ENCODE results near the gene CAMK2A. TPM values are rescaled to one million over a fixed set of nuclear protein-coding genes. Genes with fewer than 3 reads are reported as not detected.
"Not testable (repeated sequence)": the region's sequence is repeated elsewhere in the genome, so short reads cannot be mapped to it uniquely, and the experiment has no call there.

Gene CAMK2A
- total and polyA plus RNA-seq, 2 experiments from 2014 or later, result 0.43 TPM; not detected in 1

DNA sequence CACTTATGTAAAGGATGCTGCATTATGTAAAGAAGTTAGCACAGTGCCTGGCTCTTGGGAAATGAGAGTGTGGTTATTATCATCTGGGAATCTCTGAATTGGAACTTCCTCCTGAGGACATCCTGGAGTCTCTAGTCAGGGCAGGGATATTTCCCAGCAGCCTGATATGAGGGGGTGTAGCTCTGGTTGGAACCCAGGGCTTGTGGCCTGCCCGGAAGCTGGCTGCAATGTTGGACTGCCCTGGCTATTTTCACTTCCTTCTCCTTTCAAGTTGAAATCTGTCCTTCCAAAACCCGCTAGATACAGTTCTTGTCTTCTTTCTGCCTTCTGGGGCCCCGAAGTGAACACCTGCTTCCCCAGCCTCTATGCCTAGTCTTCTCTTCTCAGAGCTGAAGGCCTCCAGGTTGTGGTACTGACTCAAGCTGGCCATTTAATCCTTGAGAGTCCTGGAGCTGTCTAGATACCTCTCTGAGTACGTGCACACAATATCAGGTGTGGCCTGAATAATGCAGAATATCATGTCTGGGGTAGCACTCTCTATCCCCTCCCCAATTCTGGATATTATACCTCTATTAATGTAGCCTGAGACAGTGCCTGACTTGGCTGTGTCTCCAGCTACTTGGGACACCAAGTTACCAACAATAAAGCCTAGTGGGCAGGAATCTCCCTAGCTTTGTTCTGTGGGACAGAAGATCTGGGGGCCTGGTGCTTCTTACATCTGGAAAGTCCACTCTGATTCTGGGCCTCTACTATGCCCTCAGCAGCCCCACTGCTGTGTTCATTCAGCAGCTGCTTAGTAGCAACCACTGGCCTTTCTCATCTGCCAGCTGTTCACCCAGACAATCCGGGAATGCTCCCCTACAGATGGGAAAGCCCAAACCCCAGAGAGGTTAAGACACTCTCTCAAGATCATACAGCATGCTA, 54.7 kb downstream of the CAMK2A start:
- TF ChIP-seq EZH2phosphoT487 (IDR thresholded peaks at IDR 0.05; ENCODE audit: insufficient read depth, low read depth), result no peak
- WGBS, 2 experiments (ENCODE audit: low coverage in 1 of 2, low lambda C conversion rate in 2 of 2, missing lambda C conversion rate in 2 of 2), result 73 to 79% methylated on average over 5 of the region's 5 CpGs
- in situ Hi-C loops (cut with MboI), result no loop called here
- H4K20me1 ChIP-seq (ENCODE audit: insufficient read depth), result no peaks in the 10 kb centered on the region
- no peaks in the 10 kb centered on the region for H3K79me2 ChIP-seq (ENCODE audit: insufficient read depth)
- no peaks in the 10 kb centered on the region for H3K9me3 ChIP-seq (ENCODE audit: low read depth)
- H3K9ac ChIP-seq, result no peak overlapping the region
- no peak overlapping the region for H3K27ac ChIP-seq
- no peak overlapping the region for H2AFZ ChIP-seq
- DNase-seq, result no peak
- H3K9me2 ChIP-seq (ENCODE audit: insufficient read depth), result no peaks in the 10 kb centered on the region
- H3K4me2 ChIP-seq (ENCODE audit: unreplicated experiment), result no peak overlapping the region
- H3K4me3 ChIP-seq, result no peak overlapping the region
- H3K36me3 ChIP-seq (ENCODE audit: low read depth), result no peaks in the 10 kb centered on the region
- H3K27me3 ChIP-seq (replicated peaks; ENCODE audit: insufficient read depth), result no peaks in the 10 kb centered on the region
- no peaks in the 10 kb centered on the region for H3F3A ChIP-seq (ENCODE audit: insufficient read depth)
- H3K4me1 ChIP-seq (ENCODE audit: insufficient read depth), result no peaks in the 10 kb centered on the region

GRCh38 chr5:150233706-150234105, 55.9 kb downstream of the CAMK2A start:
- H3K9me2 ChIP-seq (ENCODE audit: insufficient read depth); H3K79me2 ChIP-seq (ENCODE audit: insufficient read depth); H3K4me2 ChIP-seq (ENCODE audit: unreplicated experiment); H3K4me3 ChIP-seq; H3K27me3 ChIP-seq (replicated peaks; ENCODE audit: insufficient read depth); in situ Hi-C loops (cut with MboI); DNase-seq; H3K9me3 ChIP-seq (ENCODE audit: low read depth); H3K27ac ChIP-seq; H3K36me3 ChIP-seq (ENCODE audit: low read depth); H2AFZ ChIP-seq; H4K20me1 ChIP-seq (ENCODE audit: insufficient read depth); H3K4me1 ChIP-seq (ENCODE audit: insufficient read depth); H3F3A ChIP-seq (ENCODE audit: insufficient read depth); H3K9ac ChIP-seq: not testable (repeated sequence)
- WGBS, 2 experiments (ENCODE audit: low coverage in 1 of 2, low lambda C conversion rate in 2 of 2, missing lambda C conversion rate in 2 of 2), result 83 to 91% methylated on average over 5 of the region's 5 CpGs

DNA sequence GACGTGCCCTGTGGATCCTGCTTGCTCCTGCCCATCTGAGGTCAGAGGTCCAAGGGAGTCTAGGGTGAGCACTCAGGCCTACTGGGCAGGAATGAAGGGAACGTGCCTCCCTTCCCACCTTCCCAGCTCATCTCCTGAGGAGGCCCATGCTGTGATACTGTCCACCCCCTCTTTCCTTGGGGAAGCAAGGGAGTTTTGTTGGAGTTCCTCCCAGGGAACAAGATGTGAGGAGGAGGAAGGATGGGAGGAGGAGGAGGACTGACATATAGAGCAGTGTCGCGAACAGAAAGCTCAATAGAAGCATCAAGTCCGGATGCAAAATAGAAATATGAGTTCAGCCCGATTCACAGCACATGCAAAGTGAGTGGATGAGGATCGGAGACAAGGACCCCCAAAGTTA, 58.7 kb downstream of the CAMK2A start:
- in situ Hi-C loops (cut with MboI), result no loop called here
- Histone ChIP-seq H4K20me1 (ENCODE audit: insufficient read depth) (no peaks in the 10 kb centered on the region), H3K9me3 (ENCODE audit: low read depth) (no peaks in the 10 kb centered on the region), H3K9me2 (ENCODE audit: insufficient read depth) (no peaks in the 10 kb centered on the region), H3K9ac (no peak overlapping the region), H3K4me2 (ENCODE audit: unreplicated experiment) (no peak overlapping the region), H3K4me3 (no peak overlapping the region), H3K79me2 (ENCODE audit: insufficient read depth) (no peaks in the 10 kb centered on the region), H2AFZ (no peak overlapping the region), H3F3A (ENCODE audit: insufficient read depth) (no peaks in the 10 kb centered on the region), H3K27me3 (replicated peaks; ENCODE audit: insufficient read depth) (no peaks in the 10 kb centered on the region), H3K4me1 (ENCODE audit: insufficient read depth) (no peaks in the 10 kb centered on the region), H3K27ac (no peak overlapping the region), H3K36me3 (ENCODE audit: low read depth) (no peaks in the 10 kb centered on the region)
- no peak for DNase-seq
- WGBS, 2 experiments (ENCODE audit: low coverage in 1 of 2, low lambda C conversion rate in 2 of 2, missing lambda C conversion rate in 2 of 2), result 92 to 94% methylated on average over 7 of the region's 7 CpGs
- no peak for TF ChIP-seq EZH2phosphoT487 (IDR thresholded peaks at IDR 0.05; ENCODE audit: insufficient read depth, low read depth)
- TF ChIP-seq EZH2 (IDR thresholded peaks at IDR 0.05; ENCODE audit: insufficient read depth, poor library complexity, severe bottlenecking), result no peak

GRCh38 chr5:150229571-150229970, 60.0 kb downstream of the CAMK2A start:
- TF ChIP-seq EZH2 (IDR thresholded peaks at IDR 0.05; ENCODE audit: insufficient read depth, poor library complexity, severe bottlenecking) (no peak), EZH2phosphoT487 (IDR thresholded peaks at IDR 0.05; ENCODE audit: insufficient read depth, low read depth) (no peak)
- no peak overlapping the region for H2AFZ ChIP-seq
- H3K4me3 ChIP-seq, result no peak overlapping the region
- WGBS, 2 experiments (ENCODE audit: low coverage in 1 of 2, low lambda C conversion rate in 2 of 2, missing lambda C conversion rate in 2 of 2), result 59 to 61% methylated on average over 3 of the region's 3 CpGs
- no peak overlapping the region for H3K27ac ChIP-seq
- H3K9ac ChIP-seq, result no peak overlapping the region
- no peaks in the 10 kb centered on the region for H3F3A ChIP-seq (ENCODE audit: insufficient read depth)
- no peaks in the 10 kb centered on the region for H3K9me3 ChIP-seq (ENCODE audit: low read depth)
- no peak for DNase-seq
- H3K36me3 ChIP-seq (ENCODE audit: low read depth), result no peaks in the 10 kb centered on the region
- no peaks in the 10 kb centered on the region for H4K20me1 ChIP-seq (ENCODE audit: insufficient read depth)
- H3K4me2 ChIP-seq (ENCODE audit: unreplicated experiment), result no peak overlapping the region
- H3K27me3 ChIP-seq (replicated peaks; ENCODE audit: insufficient read depth), result no peaks in the 10 kb centered on the region
- no peaks in the 10 kb centered on the region for H3K79me2 ChIP-seq (ENCODE audit: insufficient read depth)
- in situ Hi-C loops (cut with MboI), result no loop called here
- H3K9me2 ChIP-seq (ENCODE audit: insufficient read depth), result no peaks in the 10 kb centered on the region
- no peaks in the 10 kb centered on the region for H3K4me1 ChIP-seq (ENCODE audit: insufficient read depth)
